HG03558 (cell line): Measurements from ENCODE around the gene ASAP2.

ENCODE experiments used
- ATAC-seq: cut with Tn5 transposase; IDR thresholded peaks from one replicate; pipeline ENCODE4 v1.9.1; 2021; ENCODE audit warnings: moderate number of reproducible peaks; ENCODE audit not compliant: unreplicated experiment; ENCODE audit errors: extremely low read depth

The ASAP2 gene

GRCh38 chr2:9364791-9365497 is 158.3 kb downstream of the ASAP2 start:
- no peak for ATAC-seq

DNA sequence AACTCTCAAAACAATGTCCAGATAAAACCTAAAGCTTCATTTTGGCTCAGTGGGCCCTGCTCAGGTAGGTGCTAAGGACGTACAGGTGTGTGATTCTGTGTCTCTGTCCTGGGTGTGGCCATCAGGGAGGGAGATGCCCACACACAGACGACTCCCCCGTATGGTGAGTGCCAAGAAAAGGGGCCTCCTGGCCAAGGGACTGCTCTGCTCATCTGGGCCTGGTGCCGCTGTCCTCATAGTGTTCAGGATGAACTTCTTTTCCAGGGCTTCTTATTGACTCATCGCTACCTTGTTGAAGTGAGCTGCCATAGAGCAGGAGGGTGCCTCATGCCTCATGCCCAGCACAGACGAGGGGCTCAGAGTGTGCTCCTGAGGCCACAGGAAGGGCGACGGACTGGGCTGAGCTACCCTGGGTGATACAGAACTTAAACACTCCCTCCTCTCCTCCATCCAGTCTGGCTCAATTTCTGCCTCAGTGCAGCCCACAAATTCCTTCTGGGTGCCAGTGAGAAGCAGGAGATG is 158.9 kb downstream of the ASAP2 start:
- ATAC-seq, result no peak

DNA sequence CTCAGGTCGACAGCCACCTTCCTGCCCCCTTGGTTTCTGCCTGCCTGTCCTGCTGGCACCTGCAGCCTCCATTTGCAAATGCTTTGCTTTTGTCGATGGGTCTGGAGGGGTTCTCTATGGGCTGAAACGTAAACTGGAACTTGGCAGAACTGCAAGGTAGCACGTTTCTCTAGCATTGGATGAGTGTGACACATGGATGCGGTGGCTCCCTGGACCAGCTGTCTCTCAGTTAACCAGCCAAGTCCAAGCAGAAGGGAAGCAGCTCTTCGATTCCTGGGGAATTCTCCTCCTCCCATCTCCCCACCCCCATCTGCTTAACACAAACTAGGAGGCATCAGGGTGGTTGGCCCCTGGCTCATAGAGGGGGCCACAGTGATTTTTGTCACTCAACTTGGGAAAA is 159.4 kb downstream of the ASAP2 start:
- no peak for ATAC-seq

DNA sequence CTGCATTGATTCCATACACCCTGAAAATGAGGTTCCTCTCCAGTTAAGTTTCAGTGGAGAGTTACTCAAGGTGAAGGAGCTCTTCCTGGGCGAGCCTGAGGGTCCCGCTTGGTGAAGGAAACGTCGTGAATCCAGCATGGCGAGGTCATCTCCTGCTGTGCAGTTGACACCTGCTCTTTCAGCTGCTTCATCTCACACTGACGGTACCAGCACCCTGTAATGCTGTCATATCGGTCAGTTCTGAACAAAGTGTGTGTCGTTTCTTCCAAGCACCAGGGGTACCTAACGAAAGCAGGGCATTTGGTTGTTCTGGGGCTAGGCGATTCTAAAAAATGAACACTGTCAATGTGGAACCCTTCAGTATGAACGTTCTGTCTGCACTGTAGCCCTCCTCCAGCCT is 164.1 kb downstream of the ASAP2 start:
- no peak for ATAC-seq

DNA sequence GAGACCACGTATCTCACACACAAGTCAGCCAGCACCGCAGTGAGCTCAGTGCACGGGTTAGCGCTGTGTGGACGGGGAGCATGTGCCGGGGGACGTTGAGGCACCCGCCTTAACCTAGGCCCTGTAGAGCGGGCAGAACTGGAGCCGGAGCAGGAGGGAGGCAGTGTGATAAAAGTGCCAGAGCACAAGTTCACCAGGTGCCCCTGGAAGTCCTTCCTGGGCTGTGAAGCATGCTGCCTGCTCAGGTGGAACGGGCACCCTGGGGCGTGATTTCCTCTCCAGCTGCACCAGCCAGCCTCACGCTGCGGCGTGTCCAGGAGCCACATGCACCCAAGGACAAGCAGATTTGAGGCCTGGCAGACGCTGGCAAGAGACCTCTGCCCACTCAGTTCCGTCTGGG is 166.4 kb downstream of the ASAP2 start:
- no peak for ATAC-seq

DNA sequence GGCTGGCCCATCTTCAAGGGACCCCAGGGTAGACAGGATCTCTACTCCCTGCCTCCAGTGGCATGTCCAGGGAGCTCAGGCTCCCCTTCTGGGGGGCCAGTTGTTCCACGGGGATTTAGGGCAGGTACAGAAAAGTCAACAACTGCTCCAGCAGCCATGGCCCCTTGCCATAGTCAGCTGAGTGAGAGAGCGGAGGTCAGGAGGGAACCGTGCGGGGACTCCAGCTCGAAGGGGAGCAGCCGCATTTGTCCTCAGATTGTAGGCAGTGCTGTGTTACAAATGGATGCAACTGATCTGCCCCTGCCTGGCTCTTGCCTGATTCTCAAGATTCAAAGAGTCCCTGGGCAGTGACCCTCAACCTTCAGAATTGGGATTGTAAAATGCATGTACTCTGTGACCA is 166.9 kb downstream of the ASAP2 start:
- ATAC-seq, result no peak

- no peak for ATAC-seq
These were observed 167.6 kb downstream of the ASAP2 start for GRCh38 chr2:9374071-9374730.

DNA sequence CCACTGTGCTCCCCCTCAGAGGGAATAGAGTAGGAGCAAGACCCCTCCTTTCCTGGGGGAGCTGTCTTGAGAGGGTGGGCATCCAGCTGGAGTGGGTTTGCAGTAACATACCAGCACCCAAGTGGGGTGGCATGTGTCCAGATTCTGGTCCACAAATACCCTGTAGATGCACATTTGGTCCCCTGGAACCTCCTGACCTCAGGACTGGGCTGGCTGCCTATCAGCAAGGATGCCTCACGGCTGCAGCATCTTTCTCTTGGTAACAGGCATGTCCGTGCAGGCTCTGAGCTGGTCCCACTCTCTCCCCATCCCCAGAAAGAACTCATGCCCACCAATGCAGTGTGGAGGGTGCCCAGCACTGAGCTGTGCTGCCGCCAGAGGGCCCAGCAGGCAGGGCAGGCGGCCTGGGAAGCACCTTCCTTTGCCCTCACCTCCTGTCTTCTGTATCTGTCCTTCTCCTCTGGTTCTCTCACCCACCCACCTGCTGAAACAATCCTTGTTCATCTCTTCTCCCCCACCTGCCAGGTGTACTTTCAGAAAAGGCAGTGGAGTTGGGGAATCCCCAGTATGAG is 169.3 kb downstream of the ASAP2 start:
- ATAC-seq, result no peak

DNA sequence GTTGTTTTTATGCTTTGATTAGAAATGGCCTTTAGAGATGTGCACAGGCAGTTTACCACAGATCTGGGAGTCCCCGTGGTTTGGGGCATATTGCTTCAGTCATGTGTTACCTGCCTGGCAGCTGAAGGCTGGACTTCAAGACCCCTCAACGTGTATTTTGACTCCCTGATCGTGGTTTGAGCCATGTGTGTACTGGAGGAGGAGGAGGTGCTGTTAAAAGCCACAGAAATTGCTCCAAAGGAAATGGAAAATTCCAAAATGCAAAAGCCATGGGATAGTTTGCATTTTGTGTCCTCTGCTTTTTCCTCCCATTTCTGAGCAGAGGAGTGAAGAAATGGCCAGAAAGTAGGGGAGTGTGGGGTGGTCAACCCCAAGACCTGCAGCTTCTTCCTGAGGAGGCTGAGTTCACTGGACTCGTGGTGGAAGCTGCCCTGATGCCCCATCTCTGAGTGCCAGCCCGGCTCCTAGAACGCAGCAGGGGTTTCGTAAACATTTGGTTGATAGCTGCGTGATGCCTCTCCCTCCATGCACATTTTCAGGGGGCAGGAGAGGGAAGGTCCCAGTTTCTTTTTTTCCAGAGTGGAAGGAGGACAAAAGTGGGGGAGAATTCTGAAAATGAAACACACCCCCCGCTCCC is 171.0 kb downstream of the ASAP2 start:
- ATAC-seq, result no peak

- no peak for ATAC-seq
These were observed 172.1 kb downstream of the ASAP2 start for GRCh38 chr2:9378433-9379390.

DNA sequence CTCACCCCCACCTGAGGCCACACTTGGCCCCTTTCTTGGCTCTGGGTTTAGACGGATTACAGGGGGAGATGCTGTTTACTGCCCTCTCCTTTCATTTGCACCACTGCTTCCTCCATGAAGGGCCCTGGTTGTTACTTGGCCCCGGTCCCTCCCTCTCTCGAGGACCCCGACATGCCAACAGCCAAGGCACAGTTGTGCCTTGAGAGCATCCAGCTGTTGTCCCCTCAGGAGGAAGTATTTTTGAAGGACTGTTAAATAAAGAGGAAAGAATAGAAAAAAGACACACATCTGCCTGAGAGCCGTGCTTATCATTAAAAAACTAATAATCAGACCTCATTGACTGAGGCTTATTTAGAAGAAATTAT is 172.8 kb downstream of the ASAP2 start:
- no peak for ATAC-seq

GRCh38 chr2:9380702-9381628 is 174.4 kb downstream of the ASAP2 start:
- ATAC-seq, result no peak

- no peak for ATAC-seq
These were observed 176.1 kb downstream of the ASAP2 start for GRCh38 chr2:9382604-9383235.

- no peak for ATAC-seq
These were observed 177.9 kb downstream of the ASAP2 start for GRCh38 chr2:9384521-9384920.

DNA sequence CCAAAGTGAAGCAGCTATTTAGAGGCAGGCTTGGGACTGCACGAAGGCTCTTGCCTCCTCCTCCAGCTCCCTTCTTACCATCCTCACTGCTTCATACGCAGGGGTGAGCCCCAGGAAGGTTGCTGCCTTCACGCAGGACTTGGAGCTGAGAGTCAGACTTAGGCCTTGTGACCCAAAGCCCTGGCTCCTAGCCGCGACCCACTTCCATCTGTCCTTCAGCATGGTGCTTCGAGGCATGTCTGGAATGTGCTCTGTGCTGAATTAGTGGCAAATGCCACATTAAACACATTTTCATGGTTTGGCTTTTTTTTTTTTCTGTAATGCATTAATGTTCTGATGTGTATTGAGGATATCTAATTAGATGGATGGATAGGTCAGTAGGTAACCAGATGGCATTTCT is 179.2 kb downstream of the ASAP2 start:
- no peak for ATAC-seq

GRCh38 chr2:9388199-9388681 is 181.6 kb downstream of the ASAP2 start:
- ATAC-seq, result no peak

DNA sequence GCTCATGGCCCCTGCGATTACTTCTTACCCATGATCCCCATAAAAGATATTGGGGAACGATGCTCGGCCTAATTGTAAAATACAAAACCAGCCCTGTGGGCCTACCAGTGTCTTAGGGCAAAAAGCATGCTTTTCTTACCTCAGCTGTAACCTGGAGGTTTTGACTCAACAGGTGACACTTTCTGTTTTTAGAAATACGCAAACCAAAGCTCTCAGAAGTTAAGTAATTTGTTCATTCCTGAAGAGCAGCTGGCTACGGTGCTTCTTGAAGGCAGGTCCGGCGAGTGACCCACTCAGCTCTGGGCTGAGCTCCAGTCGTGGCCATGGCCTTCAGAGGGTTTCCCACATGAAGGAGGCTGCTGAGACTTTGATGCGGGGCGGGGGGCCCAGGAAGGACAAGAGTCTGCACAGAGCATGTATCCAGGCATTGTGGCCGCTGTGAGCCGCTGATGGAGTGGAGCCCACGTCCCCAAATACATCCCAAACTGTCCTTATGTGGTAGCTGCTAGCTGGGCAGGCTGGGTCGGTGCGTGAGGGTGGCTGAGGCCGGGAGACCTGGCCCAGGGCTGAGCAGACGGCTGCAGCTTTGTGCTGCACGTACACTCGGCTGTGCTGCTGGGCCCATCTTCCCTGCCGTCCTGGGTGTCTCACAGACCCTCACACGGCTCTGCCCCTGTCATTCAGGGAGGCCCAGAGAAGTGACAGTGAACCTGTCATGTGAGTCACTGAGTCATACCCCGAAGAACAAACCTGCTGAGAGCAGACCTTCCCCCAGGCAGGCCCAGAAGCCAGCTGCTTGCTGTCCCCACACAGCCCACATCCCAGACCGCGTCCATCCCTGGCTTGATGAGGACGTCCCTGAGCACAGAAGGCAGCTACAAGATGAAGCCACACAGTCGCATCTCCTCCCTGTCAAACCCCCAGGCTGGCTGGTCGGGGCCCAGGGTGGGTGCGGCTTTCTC is 182.6 kb downstream of the ASAP2 start:
- no peak for ATAC-seq
